ENCODE measurements around the gene FFAR1.

DNA sequence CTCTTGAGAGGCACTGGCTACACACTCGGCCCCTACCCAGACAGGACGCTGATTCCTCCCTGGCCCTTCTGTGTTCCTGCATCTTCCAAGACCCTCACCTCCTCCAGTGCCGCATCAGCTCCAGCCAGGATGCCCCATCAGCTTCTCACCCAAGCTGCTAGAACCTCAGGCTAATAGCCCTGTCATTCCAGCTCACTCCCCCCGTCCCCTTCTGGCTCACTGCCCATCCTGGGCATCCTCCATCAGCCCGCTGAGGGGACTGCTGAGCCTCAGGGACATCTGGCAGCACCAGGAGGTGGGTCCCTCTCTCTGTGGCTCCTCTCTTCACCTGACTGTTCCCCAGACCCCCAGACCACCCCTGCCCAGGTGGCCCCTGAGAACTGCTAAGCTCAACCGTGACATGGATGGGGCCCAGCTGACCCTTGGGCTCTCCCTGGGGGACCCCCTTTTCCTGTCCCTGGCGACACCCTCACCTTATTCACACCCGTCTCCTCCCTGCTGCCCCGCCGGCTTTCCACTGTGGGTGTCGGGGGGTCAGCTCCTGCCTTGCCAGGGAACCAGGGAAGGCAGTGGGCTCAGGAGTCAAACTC is 15.4 kb downstream of the FFAR1 start:
- TF ChIP-seq, protein P1, sequence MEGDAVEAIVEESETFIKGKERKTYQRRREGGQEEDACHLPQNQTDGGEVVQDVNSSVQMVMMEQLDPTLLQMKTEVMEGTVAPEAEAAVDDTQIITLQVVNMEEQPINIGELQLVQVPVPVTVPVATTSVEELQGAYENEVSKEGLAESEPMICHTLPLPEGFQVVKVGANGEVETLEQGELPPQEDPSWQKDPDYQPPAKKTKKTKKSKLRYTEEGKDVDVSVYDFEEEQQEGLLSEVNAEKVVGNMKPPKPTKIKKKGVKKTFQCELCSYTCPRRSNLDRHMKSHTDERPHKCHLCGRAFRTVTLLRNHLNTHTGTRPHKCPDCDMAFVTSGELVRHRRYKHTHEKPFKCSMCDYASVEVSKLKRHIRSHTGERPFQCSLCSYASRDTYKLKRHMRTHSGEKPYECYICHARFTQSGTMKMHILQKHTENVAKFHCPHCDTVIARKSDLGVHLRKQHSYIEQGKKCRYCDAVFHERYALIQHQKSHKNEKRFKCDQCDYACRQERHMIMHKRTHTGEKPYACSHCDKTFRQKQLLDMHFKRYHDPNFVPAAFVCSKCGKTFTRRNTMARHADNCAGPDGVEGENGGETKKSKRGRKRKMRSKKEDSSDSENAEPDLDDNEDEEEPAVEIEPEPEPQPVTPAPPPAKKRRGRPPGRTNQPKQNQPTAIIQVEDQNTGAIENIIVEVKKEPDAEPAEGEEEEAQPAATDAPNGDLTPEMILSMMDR (IDR thresholded peaks at IDR 0.05) = no peak
- no peak for TF ChIP-seq POLR2AphosphoS5 (IDR thresholded peaks at IDR 0.05)

Data from gastroesophageal sphincter (tissue), 3 donors.